Activated CD8-positive, alpha-beta T cell treated with anti-CD3 and anti-CD28 coated beads for 36 hours (primary cell): ENCODE data around the gene PTPRQ. TPM values are rescaled to one million over a fixed set of nuclear protein-coding genes. Genes with fewer than 3 reads are reported as not detected.

Source experiments
- ATAC-seq: fragments of 200-7000 bp; cut with Tn5 transposase; one replicate; pipeline ENCODE4 v1.10.0; 2021; ENCODE audit warnings: mild to moderate bottlenecking, moderate library complexity
- CTCF ChIA-PET: fragments of 350-600 bp; sonication (Branson Sonifier 250); formaldehyde crosslinking; loops from one replicate; lab custom pipeline; 2021; ENCODE audit warnings: antibody characterized with exemption; lab: Charles Lee
- POLR2A ChIA-PET: fragments of 350-600 bp; sonication (Branson Sonifier 250); formaldehyde crosslinking; loops from one replicate; lab custom pipeline; 2021; ENCODE audit warnings: antibody characterized with exemption; lab: Charles Lee
- DNase-seq: peaks from one replicate; pipeline ENCODE4 v3.0.0-alpha.2; 2020
- H3K27ac Mint-ChIP-seq: one replicate; pipeline ENCODE4 v1.8.0; 2021; ENCODE audit warnings: mild to moderate bottlenecking, mixed read lengths
- H3K27me3 Mint-ChIP-seq: one replicate; pipeline ENCODE4 v1.8.0; 2021; ENCODE audit warnings: mixed read lengths
- H3K36me3 Mint-ChIP-seq: one replicate; pipeline ENCODE4 v1.8.0; 2021; ENCODE audit warnings: low read depth, mixed read lengths
- H3K4me1 Mint-ChIP-seq: one replicate; pipeline ENCODE4 v1.8.0; 2021; ENCODE audit warnings: low read depth, mixed read lengths
- H3K4me3 Mint-ChIP-seq: one replicate; pipeline ENCODE4 v1.8.0; 2021; ENCODE audit warnings: mild to moderate bottlenecking, moderate library complexity, mixed read lengths
- H3K9me3 Mint-ChIP-seq: one replicate; pipeline ENCODE4 v1.8.0; 2021; ENCODE audit warnings: mixed read lengths
- CTCF ChIP-seq: fragments of 200-600 bp; IDR thresholded peaks from one replicate; pipeline ENCODE4 v1.8.0; 2022; ENCODE audit warnings: antibody characterized with exemption, mild to moderate bottlenecking
- intact Hi-C: fragments of 100-400 bp; cut with micrococcal nuclease; formaldehyde crosslinking; loops from one replicate; pipeline ENCODE4 v1.10.0; 2022
- total RNA-seq, 2 experiments: library from RNA; stranded (reverse); gene quantifications; one replicate each; pipeline ENCODE4 v1.2.3, GENCODE V29; 2021

PTPRQ gene
- total RNA-seq, 2 experiments from 2014 or later, result not detected

GRCh38 chr12:80420075-80420474, 24.0 kb upstream of the PTPRQ start:
- Mint-ChIP-seq H3K4me3 (no peak overlapping the region), H3K27ac (no peak overlapping the region), H3K9me3 (no peaks in the 10 kb centered on the region), H3K4me1 (no peaks in the 10 kb centered on the region), H3K27me3 (no peaks in the 10 kb centered on the region), H3K36me3 (no peaks in the 10 kb centered on the region)
- DNase-seq (no peak), ATAC-seq (no peak)
- POLR2A ChIA-PET, result no interaction called here
- CTCF ChIA-PET, result no interaction called here
- intact Hi-C loops, result no loop called here
- no peak for TF ChIP-seq CTCF

GRCh38 chr12:80422550-80422949, 21.5 kb upstream of the PTPRQ start:
- Mint-ChIP-seq H3K4me1 (no peaks in the 10 kb centered on the region), H3K4me3 (no peak overlapping the region), H3K9me3 (no peaks in the 10 kb centered on the region), H3K27me3 (no peaks in the 10 kb centered on the region), H3K36me3 (no peaks in the 10 kb centered on the region), H3K27ac (no peak overlapping the region)
- no peak for DNase-seq
- ChIA-PET CTCF (no interaction called here), POLR2A (no interaction called here)
- no peak for ATAC-seq
- intact Hi-C loops, result no loop called here
- no peak for TF ChIP-seq CTCF

- no peaks in the 10 kb centered on the region for H3K36me3 Mint-ChIP-seq
- no peak for TF ChIP-seq CTCF
- no peak overlapping the region for H3K4me3 Mint-ChIP-seq
- intact Hi-C loops, result no loop called here
- no peaks in the 10 kb centered on the region for H3K27me3 Mint-ChIP-seq
- no peaks in the 10 kb centered on the region for H3K4me1 Mint-ChIP-seq
- ChIA-PET CTCF (no interaction called here), POLR2A (no interaction called here)
- no peak overlapping the region for H3K27ac Mint-ChIP-seq
- ATAC-seq (no peak), DNase-seq (no peak)
- peaks cover 1% of the 10 kb centered on the region for H3K9me3 Mint-ChIP-seq
Measured at GRCh38 chr12:80432061-80432460, 12.0 kb upstream of the PTPRQ start.

- no peak overlapping the region for H3K27ac Mint-ChIP-seq
- ATAC-seq (no peak), DNase-seq (no peak)
- peaks cover 4% of the 10 kb centered on the region for H3K9me3 Mint-ChIP-seq
- intact Hi-C loops, result no loop called here
- H3K36me3 Mint-ChIP-seq, result no peaks in the 10 kb centered on the region
- ChIA-PET POLR2A (no interaction called here), CTCF (no interaction called here)
- H3K4me3 Mint-ChIP-seq, result no peak overlapping the region
- no peaks in the 10 kb centered on the region for H3K4me1 Mint-ChIP-seq
- TF ChIP-seq CTCF, result no peak
- H3K27me3 Mint-ChIP-seq, result no peaks in the 10 kb centered on the region
Measured at GRCh38 chr12:80441921-80442320, 2.1 kb upstream of the PTPRQ start.

- intact Hi-C loops, result no loop called here
- ATAC-seq, result no peak
Measured at GRCh38 chr12:80442426-80443222, 1.4 kb upstream of the PTPRQ start.

More at GRCh38 chr12:80442426-80443222, 1.4 kb upstream of the PTPRQ start:
- no peak for TF ChIP-seq CTCF
- Mint-ChIP-seq H3K4me1 (no peaks in the 10 kb centered on the region), H3K36me3 (no peaks in the 10 kb centered on the region), H3K9me3 (peaks cover 4% of the 10 kb centered on the region), H3K27ac (no peak overlapping the region), H3K27me3 (no peaks in the 10 kb centered on the region), H3K4me3 (no peak overlapping the region)
- ChIA-PET CTCF (no interaction called here), POLR2A (no interaction called here)
- no peak for DNase-seq
